GM23338 (cell line): ENCODE data around the gene PLA1A. TPM values are rescaled to one million over a fixed set of nuclear protein-coding genes. Genes with fewer than 3 reads are reported as not detected.
A peak's percentile ranks its signal among the peaks of the same experiment; 100 is the strongest.

Source experiments
- ATAC-seq: fragments of 200-7000 bp; cut with Tn5 transposase; 3 replicates; pipeline ENCODE4 v1.9.1; 2020
- DNase-seq: peaks from one replicate; pipeline ENCODE4 v3.0.0-alpha.2; 2015; ENCODE audit warnings: low spot score
- H2AFZ ChIP-seq: fragments of 200-600 bp; sonication (generic); 2 replicates; pipeline ENCODE4 v1.8.0; 2016; ENCODE audit warnings: antibody characterized with exemption, mild to moderate bottlenecking, moderate library complexity
- H3F3A ChIP-seq: fragments of 200-600 bp; sonication (generic); replicated peaks from 2 replicates; pipeline ENCODE4 v1.8.0; 2017; ENCODE audit warnings: antibody characterized with exemption, mixed run types, low read depth
- H3K27ac ChIP-seq: fragments of 200-600 bp; sonication (generic); 2 replicates; pipeline ENCODE4 v1.6.1; 2016; ENCODE audit warnings: low read depth
- H3K27me3 ChIP-seq: fragments of 200-600 bp; sonication (generic); 2 replicates; pipeline ENCODE4 v1.8.0; 2016; ENCODE audit warnings: mild to moderate bottlenecking, mixed run types, moderate library complexity; ENCODE audit not compliant: insufficient read depth
- H3K36me3 ChIP-seq: fragments of 200-600 bp; sonication (generic); 2 replicates; pipeline ENCODE4 v1.8.0; 2016; ENCODE audit warnings: mild to moderate bottlenecking; ENCODE audit not compliant: insufficient read depth
- H3K4me1 ChIP-seq: fragments of 200-600 bp; sonication (generic); 2 replicates; pipeline ENCODE4 v1.8.0; 2016; ENCODE audit warnings: mild to moderate bottlenecking, moderate library complexity; ENCODE audit not compliant: insufficient read depth
- H3K4me2 ChIP-seq: fragments of 200-600 bp; sonication (generic); 2 replicates; pipeline ENCODE4 v1.7.1; 2017; ENCODE audit warnings: mixed run types
- H3K4me3 ChIP-seq: fragments of 200-600 bp; sonication (generic); 2 replicates; pipeline ENCODE4 v1.6.1; 2016; ENCODE audit warnings: mixed run types
- H3K79me2 ChIP-seq: fragments of 200-600 bp; sonication (generic); replicated peaks from 2 replicates; pipeline ENCODE4 v1.8.0; 2017; ENCODE audit warnings: mild to moderate bottlenecking; ENCODE audit not compliant: insufficient read depth
- H3K9me2 ChIP-seq: fragments of 200-600 bp; sonication (generic); 2 replicates; pipeline ENCODE4 v1.8.0; 2017; ENCODE audit not compliant: insufficient read depth
- H4K20me1 ChIP-seq: fragments of 200-600 bp; sonication (generic); replicated peaks from 2 replicates; pipeline ENCODE4 v1.8.0; 2017; ENCODE audit warnings: mild to moderate bottlenecking; ENCODE audit not compliant: insufficient read depth
- H3K27ac Mint-ChIP-seq: 2 replicates; pipeline ENCODE4 v1.8.0; 2020; ENCODE audit warnings: inconsistent platforms, mild to moderate bottlenecking, moderate library complexity, mixed read lengths
- H3K27me3 Mint-ChIP-seq: 3 replicates; pipeline ENCODE4 v1.8.0; 2022; ENCODE audit warnings: low read depth, mild to moderate bottlenecking, moderate library complexity, mixed read lengths, inconsistent platforms; ENCODE audit not compliant: insufficient read depth, poor library complexity
- H3K36me3 Mint-ChIP-seq: 3 replicates; pipeline ENCODE4 v1.8.0; 2021; ENCODE audit warnings: low read depth, mild to moderate bottlenecking, inconsistent platforms, moderate library complexity, mixed read lengths
- H3K4me1 Mint-ChIP-seq: 3 replicates; pipeline ENCODE4 v1.8.0; 2020; ENCODE audit warnings: mild to moderate bottlenecking, inconsistent platforms, mixed read lengths
- H3K4me3 Mint-ChIP-seq: 3 replicates; pipeline ENCODE4 v1.8.0; 2021; ENCODE audit warnings: moderate library complexity, mild to moderate bottlenecking, inconsistent platforms, mixed read lengths
- H3K9me3 Mint-ChIP-seq: 3 replicates; pipeline ENCODE4 v1.8.0; 2020; ENCODE audit warnings: moderate library complexity, mild to moderate bottlenecking, inconsistent platforms, mixed read lengths
- CREB1 ChIP-seq: fragments of 250-450 bp; sonication (Bioruptor Pico); IDR thresholded peaks from 2 replicates; pipeline ENCODE4 v1.5.0; 2020; ENCODE audit warnings: low read depth, mild to moderate bottlenecking, moderate library complexity
- CTCF ChIP-seq, 2 experiments: fragments of 200-600 bp in 1 of 2; sonication (generic) in 1 of 2; conservative IDR thresholded peaks; 2 replicates each; pipeline versions ENCODE4 v1.5.1 to v1.6.1; 2016 to 2017; ENCODE audit warnings: antibody characterized with exemption in 2 of 2, low read depth in 2 of 2, mild to moderate bottlenecking in 2 of 2, moderate library complexity in 1 of 2
- EZH2 ChIP-seq: fragments of 200-600 bp; sonication (generic); IDR thresholded peaks from one replicate; pipeline ENCODE4 v1.8.0; 2017; ENCODE audit warnings: antibody characterized with exemption, mild to moderate bottlenecking, low read depth; ENCODE audit not compliant: unreplicated experiment
- EZH2phosphoT487 ChIP-seq: fragments of 200-600 bp; sonication (generic); IDR thresholded peaks from one replicate; pipeline ENCODE4 v1.8.1; 2018; ENCODE audit warnings: antibody characterized with exemption; ENCODE audit not compliant: unreplicated experiment
- JUNB ChIP-seq: IDR thresholded peaks from one replicate; pipeline ENCODE4 v1.6.1; 2016; ENCODE audit warnings: antibody characterized with exemption; ENCODE audit not compliant: unreplicated experiment
- NANOG ChIP-seq: IDR thresholded peaks from 2 replicates; pipeline ENCODE4 v1.6.1; 2016; ENCODE audit warnings: antibody characterized with exemption, borderline replicate concordance
- POLR2AphosphoS5 ChIP-seq: IDR thresholded peaks from 2 replicates; pipeline ENCODE4 v1.6.1; 2016; ENCODE audit warnings: antibody characterized with exemption, low read depth
- STAT1 ChIP-seq: IDR thresholded peaks from one replicate; pipeline ENCODE4 v1.6.1; 2016; ENCODE audit warnings: antibody characterized with exemption; ENCODE audit not compliant: unreplicated experiment
- ZNF114 ChIP-seq: fragments of 250-450 bp; sonication (Bioruptor Pico); IDR thresholded peaks from 2 replicates; pipeline ENCODE4 v1.5.0; 2020; ENCODE audit warnings: mild to moderate bottlenecking, moderate library complexity
- ZNF331 ChIP-seq: fragments of 250-450 bp; sonication (Bioruptor Pico); IDR thresholded peaks from 2 replicates; pipeline ENCODE4 v1.5.0; 2020; ENCODE audit warnings: low read depth, mild to moderate bottlenecking, moderate library complexity
- polyA plus RNA-seq: library from polyadenylated mRNA; unstranded; fragments of >200 nt; fragmentation: Nextera tagmentation; extraction: Ambion mirVana; gene quantifications from 2 replicates; pipeline ENCODE4 v1.2.1, GENCODE V29; 2016
- total RNA-seq: library from RNA; depleted of rRNA; stranded (reverse); fragments of >200 nt; shearing (Covaris generic); gene quantifications from 2 replicates; pipeline ENCODE4 v1.2.3, GENCODE V29; 2014
- TF ChIP-seq, protein P1 (sequence below): fragments of 250-450 bp; sonication (Bioruptor Pico); IDR thresholded peaks from 2 replicates; pipeline ENCODE4 v1.5.0; 2020; ENCODE audit warnings: mild to moderate bottlenecking, moderate library complexity
- TF ChIP-seq, protein P2 (sequence below): IDR thresholded peaks from one replicate; pipeline ENCODE4 v1.6.1; 2018; ENCODE audit warnings: antibody characterized with exemption; ENCODE audit not compliant: unreplicated experiment
- TF ChIP-seq, protein P3 (sequence below): IDR thresholded peaks from 2 replicates; pipeline ENCODE4 v1.6.1; 2016; ENCODE audit warnings: antibody characterized with exemption

The PLA1A gene
- total and polyA plus RNA-seq, 2 experiments from 2014 or later, result not detected

GRCh38 chr3:119555929-119556328 is 41.8 kb upstream of the PLA1A start:
- H3K27me3 Mint-ChIP-seq, result no peaks in the 10 kb centered on the region

More at GRCh38 chr3:119555929-119556328, 41.8 kb upstream of the PLA1A start:
- Mint-ChIP-seq H3K9me3 (no peaks in the 10 kb centered on the region), H3K36me3 (no peaks in the 10 kb centered on the region), H3K27ac (no peak overlapping the region), H3K4me1 (peaks cover 3% of the 10 kb centered on the region; the same call in 1 of the 3 replicates), H3K4me3 (no peak overlapping the region)
- Histone ChIP-seq H4K20me1 (no peaks in the 10 kb centered on the region), H3K27ac (no peak overlapping the region), H3K4me1 (no peaks in the 10 kb centered on the region), H2AFZ (peak overlapping the region; percentile 81; the same call in 1 of the 2 replicates), H3K4me2 (no peak overlapping the region), H3K79me2 (no peaks in the 10 kb centered on the region), H3F3A (no peaks in the 10 kb centered on the region), H3K4me3 (no peak overlapping the region), H3K27me3 (no peaks in the 10 kb centered on the region), H3K9me2 (0 out of 2 replicates have a peak, but pooled peaks cover 3% of the 10 kb centered on the region), H3K36me3 (no peaks in the 10 kb centered on the region)
- no peak for TF ChIP-seq EZH2phosphoT487
- no peak for TF ChIP-seq JUNB
- TF ChIP-seq, protein P1, sequence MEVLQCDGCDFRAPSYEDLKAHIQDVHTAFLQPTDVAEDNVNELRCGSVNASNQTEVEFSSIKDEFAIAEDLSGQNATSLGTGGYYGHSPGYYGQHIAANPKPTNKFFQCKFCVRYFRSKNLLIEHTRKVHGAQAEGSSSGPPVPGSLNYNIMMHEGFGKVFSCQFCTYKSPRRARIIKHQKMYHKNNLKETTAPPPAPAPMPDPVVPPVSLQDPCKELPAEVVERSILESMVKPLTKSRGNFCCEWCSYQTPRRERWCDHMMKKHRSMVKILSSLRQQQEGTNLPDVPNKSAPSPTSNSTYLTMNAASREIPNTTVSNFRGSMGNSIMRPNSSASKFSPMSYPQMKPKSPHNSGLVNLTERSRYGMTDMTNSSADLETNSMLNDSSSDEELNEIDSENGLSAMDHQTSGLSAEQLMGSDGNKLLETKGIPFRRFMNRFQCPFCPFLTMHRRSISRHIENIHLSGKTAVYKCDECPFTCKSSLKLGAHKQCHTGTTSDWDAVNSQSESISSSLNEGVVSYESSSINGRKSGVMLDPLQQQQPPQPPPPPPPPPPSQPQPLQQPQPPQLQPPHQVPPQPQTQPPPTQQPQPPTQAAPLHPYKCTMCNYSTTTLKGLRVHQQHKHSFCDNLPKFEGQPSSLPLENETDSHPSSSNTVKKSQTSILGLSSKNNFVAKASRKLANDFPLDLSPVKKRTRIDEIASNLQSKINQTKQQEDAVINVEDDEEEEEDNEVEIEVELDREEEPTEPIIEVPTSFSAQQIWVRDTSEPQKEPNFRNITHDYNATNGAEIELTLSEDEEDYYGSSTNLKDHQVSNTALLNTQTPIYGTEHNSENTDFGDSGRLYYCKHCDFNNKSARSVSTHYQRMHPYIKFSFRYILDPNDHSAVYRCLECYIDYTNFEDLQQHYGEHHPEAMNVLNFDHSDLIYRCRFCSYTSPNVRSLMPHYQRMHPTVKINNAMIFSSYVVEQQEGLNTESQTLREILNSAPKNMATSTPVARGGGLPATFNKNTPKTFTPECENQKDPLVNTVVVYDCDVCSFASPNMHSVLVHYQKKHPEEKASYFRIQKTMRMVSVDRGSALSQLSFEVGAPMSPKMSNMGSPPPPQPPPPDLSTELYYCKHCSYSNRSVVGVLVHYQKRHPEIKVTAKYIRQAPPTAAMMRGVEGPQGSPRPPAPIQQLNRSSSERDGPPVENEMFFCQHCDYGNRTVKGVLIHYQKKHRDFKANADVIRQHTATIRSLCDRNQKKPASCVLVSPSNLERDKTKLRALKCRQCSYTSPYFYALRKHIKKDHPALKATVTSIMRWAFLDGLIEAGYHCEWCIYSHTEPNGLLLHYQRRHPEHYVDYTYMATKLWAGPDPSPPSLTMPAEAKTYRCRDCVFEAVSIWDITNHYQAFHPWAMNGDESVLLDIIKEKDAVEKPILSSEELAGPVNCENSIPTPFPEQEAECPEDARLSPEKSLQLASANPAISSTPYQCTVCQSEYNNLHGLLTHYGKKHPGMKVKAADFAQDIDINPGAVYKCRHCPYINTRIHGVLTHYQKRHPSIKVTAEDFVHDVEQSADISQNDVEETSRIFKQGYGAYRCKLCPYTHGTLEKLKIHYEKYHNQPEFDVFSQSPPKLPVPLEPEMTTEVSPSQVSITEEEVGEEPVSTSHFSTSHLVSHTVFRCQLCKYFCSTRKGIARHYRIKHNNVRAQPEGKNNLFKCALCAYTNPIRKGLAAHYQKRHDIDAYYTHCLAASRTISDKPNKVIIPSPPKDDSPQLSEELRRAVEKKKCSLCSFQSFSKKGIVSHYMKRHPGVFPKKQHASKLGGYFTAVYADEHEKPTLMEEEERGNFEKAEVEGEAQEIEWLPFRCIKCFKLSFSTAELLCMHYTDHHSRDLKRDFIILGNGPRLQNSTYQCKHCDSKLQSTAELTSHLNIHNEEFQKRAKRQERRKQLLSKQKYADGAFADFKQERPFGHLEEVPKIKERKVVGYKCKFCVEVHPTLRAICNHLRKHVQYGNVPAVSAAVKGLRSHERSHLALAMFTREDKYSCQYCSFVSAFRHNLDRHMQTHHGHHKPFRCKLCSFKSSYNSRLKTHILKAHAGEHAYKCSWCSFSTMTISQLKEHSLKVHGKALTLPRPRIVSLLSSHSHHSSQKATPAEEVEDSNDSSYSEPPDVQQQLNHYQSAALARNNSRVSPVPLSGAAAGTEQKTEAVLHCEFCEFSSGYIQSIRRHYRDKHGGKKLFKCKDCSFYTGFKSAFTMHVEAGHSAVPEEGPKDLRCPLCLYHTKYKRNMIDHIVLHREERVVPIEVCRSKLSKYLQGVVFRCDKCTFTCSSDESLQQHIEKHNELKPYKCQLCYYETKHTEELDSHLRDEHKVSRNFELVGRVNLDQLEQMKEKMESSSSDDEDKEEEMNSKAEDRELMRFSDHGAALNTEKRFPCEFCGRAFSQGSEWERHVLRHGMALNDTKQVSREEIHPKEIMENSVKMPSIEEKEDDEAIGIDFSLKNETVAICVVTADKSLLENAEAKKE (CRISPR knock-in tag), result no peak
- TF ChIP-seq EZH2, result no peak
- TF ChIP-seq NANOG, result no peak
- TF ChIP-seq ZNF331, result no peak
- TF ChIP-seq, protein P2, sequence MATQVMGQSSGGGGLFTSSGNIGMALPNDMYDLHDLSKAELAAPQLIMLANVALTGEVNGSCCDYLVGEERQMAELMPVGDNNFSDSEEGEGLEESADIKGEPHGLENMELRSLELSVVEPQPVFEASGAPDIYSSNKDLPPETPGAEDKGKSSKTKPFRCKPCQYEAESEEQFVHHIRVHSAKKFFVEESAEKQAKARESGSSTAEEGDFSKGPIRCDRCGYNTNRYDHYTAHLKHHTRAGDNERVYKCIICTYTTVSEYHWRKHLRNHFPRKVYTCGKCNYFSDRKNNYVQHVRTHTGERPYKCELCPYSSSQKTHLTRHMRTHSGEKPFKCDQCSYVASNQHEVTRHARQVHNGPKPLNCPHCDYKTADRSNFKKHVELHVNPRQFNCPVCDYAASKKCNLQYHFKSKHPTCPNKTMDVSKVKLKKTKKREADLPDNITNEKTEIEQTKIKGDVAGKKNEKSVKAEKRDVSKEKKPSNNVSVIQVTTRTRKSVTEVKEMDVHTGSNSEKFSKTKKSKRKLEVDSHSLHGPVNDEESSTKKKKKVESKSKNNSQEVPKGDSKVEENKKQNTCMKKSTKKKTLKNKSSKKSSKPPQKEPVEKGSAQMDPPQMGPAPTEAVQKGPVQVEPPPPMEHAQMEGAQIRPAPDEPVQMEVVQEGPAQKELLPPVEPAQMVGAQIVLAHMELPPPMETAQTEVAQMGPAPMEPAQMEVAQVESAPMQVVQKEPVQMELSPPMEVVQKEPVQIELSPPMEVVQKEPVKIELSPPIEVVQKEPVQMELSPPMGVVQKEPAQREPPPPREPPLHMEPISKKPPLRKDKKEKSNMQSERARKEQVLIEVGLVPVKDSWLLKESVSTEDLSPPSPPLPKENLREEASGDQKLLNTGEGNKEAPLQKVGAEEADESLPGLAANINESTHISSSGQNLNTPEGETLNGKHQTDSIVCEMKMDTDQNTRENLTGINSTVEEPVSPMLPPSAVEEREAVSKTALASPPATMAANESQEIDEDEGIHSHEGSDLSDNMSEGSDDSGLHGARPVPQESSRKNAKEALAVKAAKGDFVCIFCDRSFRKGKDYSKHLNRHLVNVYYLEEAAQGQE, result no peak
- TF ChIP-seq, protein P3, sequence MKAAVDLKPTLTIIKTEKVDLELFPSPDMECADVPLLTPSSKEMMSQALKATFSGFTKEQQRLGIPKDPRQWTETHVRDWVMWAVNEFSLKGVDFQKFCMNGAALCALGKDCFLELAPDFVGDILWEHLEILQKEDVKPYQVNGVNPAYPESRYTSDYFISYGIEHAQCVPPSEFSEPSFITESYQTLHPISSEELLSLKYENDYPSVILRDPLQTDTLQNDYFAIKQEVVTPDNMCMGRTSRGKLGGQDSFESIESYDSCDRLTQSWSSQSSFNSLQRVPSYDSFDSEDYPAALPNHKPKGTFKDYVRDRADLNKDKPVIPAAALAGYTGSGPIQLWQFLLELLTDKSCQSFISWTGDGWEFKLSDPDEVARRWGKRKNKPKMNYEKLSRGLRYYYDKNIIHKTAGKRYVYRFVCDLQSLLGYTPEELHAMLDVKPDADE, result no peak
- no peak for TF ChIP-seq ZNF114 (CRISPR knock-in tag)
- no peak for TF ChIP-seq CREB1 (CRISPR knock-in tag)
- TF ChIP-seq POLR2AphosphoS5, result no peak
- TF ChIP-seq CTCF (conservative IDR thresholded peaks at IDR 0.05; ENCODE audit: low read depth in 2 of 2), result no peak
- no peak for TF ChIP-seq STAT1
- DNase-seq (no peak), ATAC-seq (no peak)
